ENCODE results near the gene STXBP6. TPM values are rescaled to one million over a fixed set of nuclear protein-coding genes. Genes with fewer than 3 reads are reported as not detected.

Gene STXBP6
- total RNA-seq, 1 donor from 2014 or later = 11.0 TPM

- Histone ChIP-seq H3K9me3 (ENCODE audit: low read depth) (no peaks in the 10 kb centered on the region), H3K4me3 (no peak overlapping the region), H3F3A (ENCODE audit: low read depth) (no peaks in the 10 kb centered on the region), H3K9ac (no peak overlapping the region), H3K79me2 (ENCODE audit: low read depth) (no peaks in the 10 kb centered on the region), H3K27me3 (no peaks in the 10 kb centered on the region), H3K36me3 (no peaks in the 10 kb centered on the region), H4K20me1 (ENCODE audit: low read depth) (no peaks in the 10 kb centered on the region), H3K4me2 (no peak overlapping the region), H2AFZ (replicated peaks) (no peak overlapping the region), H3K4me1 (peaks cover 19% of the 10 kb centered on the region), H3K27ac (no peak overlapping the region)
- Mint-ChIP-seq H3K27me3 (ENCODE audit: insufficient read depth, low read depth) (no peaks in the 10 kb centered on the region), H3K9me3 (no peaks in the 10 kb centered on the region), H3K36me3 (no peaks in the 10 kb centered on the region), H3K4me1 (peaks cover 7% of the 10 kb centered on the region), H3K4me3 (no peak overlapping the region), H3K27ac (no peak overlapping the region)
- no peak for DNase-seq (ENCODE audit: low spot score)
- TF ChIP-seq EZH2 (IDR thresholded peaks at IDR 0.05) (no peak), CTCF (IDR thresholded peaks at IDR 0.05) (no peak), EZH2phosphoT487 (IDR thresholded peaks at IDR 0.05) (no peak)
Measured at GRCh38 chr14:24843494-24843893, 206.5 kb downstream of the STXBP6 start.

GRCh38 chr14:24840204-24840893 lies 209.6 kb downstream of the STXBP6 start:
- Histone ChIP-seq H4K20me1 (ENCODE audit: low read depth) (no peaks in the 10 kb centered on the region), H3F3A (ENCODE audit: low read depth) (no peaks in the 10 kb centered on the region), H3K4me1 (peaks cover 16% of the 10 kb centered on the region), H3K27ac (no peak overlapping the region), H3K4me2 (no peak overlapping the region), H3K36me3 (no peaks in the 10 kb centered on the region), H3K4me3 (no peak overlapping the region), H3K9me3 (ENCODE audit: low read depth) (no peaks in the 10 kb centered on the region), H3K9ac (no peak overlapping the region), H3K79me2 (ENCODE audit: low read depth) (no peaks in the 10 kb centered on the region), H2AFZ (replicated peaks) (no peak overlapping the region), H3K27me3 (no peaks in the 10 kb centered on the region)
- Mint-ChIP-seq H3K27me3 (ENCODE audit: insufficient read depth, low read depth) (no peaks in the 10 kb centered on the region), H3K9me3 (no peaks in the 10 kb centered on the region), H3K36me3 (no peaks in the 10 kb centered on the region), H3K4me1 (peaks cover 12% of the 10 kb centered on the region), H3K27ac (no peak overlapping the region), H3K4me3 (no peak overlapping the region)
- no peak for TF ChIP-seq EZH2 (IDR thresholded peaks at IDR 0.05)
- TF ChIP-seq EZH2phosphoT487 (IDR thresholded peaks at IDR 0.05) = no peak
- DNase-seq (ENCODE audit: low spot score) = peak; percentile 18

- no peak for TF ChIP-seq EZH2phosphoT487 (IDR thresholded peaks at IDR 0.05)
- TF ChIP-seq EZH2 (IDR thresholded peaks at IDR 0.05) = no peak
- TF ChIP-seq CTCF (IDR thresholded peaks at IDR 0.05) = no peak
- Mint-ChIP-seq H3K27ac (no peak overlapping the region), H3K4me3 (no peak overlapping the region), H3K36me3 (no peaks in the 10 kb centered on the region), H3K9me3 (no peaks in the 10 kb centered on the region), H3K4me1 (peaks cover 12% of the 10 kb centered on the region), H3K27me3 (ENCODE audit: insufficient read depth, low read depth) (no peaks in the 10 kb centered on the region)
- DNase-seq (ENCODE audit: low spot score) = no peak
- H3K9me3 ChIP-seq (ENCODE audit: low read depth) = no peaks in the 10 kb centered on the region
- no peaks in the 10 kb centered on the region for H3K27me3 ChIP-seq
- no peak overlapping the region for H3K4me2 ChIP-seq
- no peak overlapping the region for H3K4me3 ChIP-seq
- no peak overlapping the region for H2AFZ ChIP-seq (replicated peaks)
- no peaks in the 10 kb centered on the region for H3K79me2 ChIP-seq (ENCODE audit: low read depth)
- H3K4me1 ChIP-seq = peaks cover 16% of the 10 kb centered on the region
- no peak overlapping the region for H3K27ac ChIP-seq
- H3K9ac ChIP-seq = no peak overlapping the region
- H3K36me3 ChIP-seq = no peaks in the 10 kb centered on the region
- H4K20me1 ChIP-seq (ENCODE audit: low read depth) = no peaks in the 10 kb centered on the region
- no peaks in the 10 kb centered on the region for H3F3A ChIP-seq (ENCODE audit: low read depth)
Measured at GRCh38 chr14:24839617-24840203, 210.2 kb downstream of the STXBP6 start.

Data from neural progenitor cell (in vitro differentiated cells).